Tibial nerve (tissue), 4 donors: ENCODE data around the gene HLA-DOB. TPM values are rescaled to one million over a fixed set of nuclear protein-coding genes. Genes with fewer than 3 reads are reported as not detected.
"Not testable (repeated sequence)": the region's sequence is repeated elsewhere in the genome, so short reads cannot be mapped to it uniquely, and the experiment has no call there.

Experiments used
- DNase-seq, 2 donors: peaks; one replicate each; pipeline ENCODE4 v3.0.0-alpha.2; 2019; ENCODE audit warnings: low spot score in 2 of 2
- H3K27ac ChIP-seq, 4 donors: fragments of 200-600 bp; sonication (generic) in 3 of 4; one replicate each; pipeline ENCODE4 v1.5.1; 2017 to 2019; ENCODE audit warnings: mild to moderate bottlenecking in 1 of 4
- H3K27me3 ChIP-seq, 2 donors: fragments of 200-600 bp; sonication (generic) in 1 of 2; one replicate each; pipeline versions ENCODE4 v1.5.1 to v1.6.0; 2017 to 2019
- H3K36me3 ChIP-seq, 3 donors: fragments of 200-600 bp; sonication (generic); one replicate each; pipeline ENCODE4 v1.5.1; 2018 to 2019
- H3K4me1 ChIP-seq, 4 donors: fragments of 200-600 bp; sonication (generic) in 3 of 4; one replicate each; pipeline ENCODE4 v1.5.1; 2017 to 2019
- H3K4me3 ChIP-seq, 4 donors: fragments of 200-600 bp; sonication (generic) in 3 of 4; one replicate each; pipeline ENCODE4 v1.5.1; 2017 to 2019; ENCODE audit warnings: mild to moderate bottlenecking in 1 of 4, moderate library complexity in 1 of 4
- H3K9me3 ChIP-seq, 4 donors: fragments of 200-600 bp; sonication (generic) in 3 of 4; one replicate each; pipeline ENCODE4 v1.5.1; 2017 to 2019
- CTCF ChIP-seq, 5 experiments: fragments of 200-600 bp in 3 of 5; fragments of 450-650 bp in 2 of 5; sonication (generic) in 3 of 5; IDR thresholded peaks; one replicate each; pipeline ENCODE4 v1.5.1; 2016 to 2019; ENCODE audit warnings: antibody characterized with exemption in 5 of 5, mild to moderate bottlenecking in 3 of 5, moderate library complexity in 2 of 5
- EP300 ChIP-seq, 2 donors: sonication (generic); formaldehyde crosslinking; IDR thresholded peaks; one replicate each; pipeline ENCODE4 v1.6.1; 2017; ENCODE audit warnings: antibody characterized with exemption in 2 of 2, mild to moderate bottlenecking in 1 of 2
- POLR2A ChIP-seq, 2 donors: fragments of 450-650 bp; IDR thresholded peaks; one replicate each; pipeline ENCODE4 v1.6.1; 2017; ENCODE audit warnings: antibody characterized with exemption in 2 of 2, mild to moderate bottlenecking in 2 of 2, moderate library complexity in 2 of 2
- WGBS, 2 donors: methylation state at CpG; one replicate each; pipeline ENCODE4 v1.1.5; 2018; 5-methylcytosine and 5-hydroxymethylcytosine counted together
- total RNA-seq, 4 donors: library from RNA; depleted of rRNA; stranded (reverse); fragments of >200 nt; gene quantifications; one replicate each; pipeline ENCODE4 v1.1.0, GENCODE V29; 2016

HLA-DOB gene
- total RNA-seq, 4 donors from 2014 or later: 2.1 to 3.5 TPM; not detected in 2

- Histone ChIP-seq H3K4me1 (peaks cover 0 to 12% (median 0%) of the 10 kb centered on the region in 4 donors), H3K27me3 (peaks cover 0 to 48% of the 10 kb centered on the region in 2 donors), H3K9me3 (no peaks in the 10 kb centered on the region), H3K27ac (no peak overlapping the region), H3K36me3 (no peaks in the 10 kb centered on the region), H3K4me3 (no peak overlapping the region)
- WGBS, 2 donors: 48 to 61% methylated on average over 3 of the region's 3 CpGs
- no peak for DNase-seq
- TF ChIP-seq EP300 (IDR thresholded peaks at IDR 0.05) (no peak), POLR2A (IDR thresholded peaks at IDR 0.05) (no peak), CTCF (IDR thresholded peaks at IDR 0.05) (no peak)
Measured at GRCh38 chr6:32792901-32793435, 23.8 kb downstream of the HLA-DOB start.

- DNase-seq: no peak
- Histone ChIP-seq H3K27ac (no peak overlapping the region), H3K4me1 (no peaks in the 10 kb centered on the region), H3K9me3 (peaks cover 0 to 6% (median 2%) of the 10 kb centered on the region in 4 donors), H3K36me3 (no peaks in the 10 kb centered on the region), H3K4me3 (no peak overlapping the region), H3K27me3 (peaks cover 0 to 45% of the 10 kb centered on the region in 2 donors)
- no peak for TF ChIP-seq CTCF (IDR thresholded peaks at IDR 0.05)
- no peak for TF ChIP-seq POLR2A (IDR thresholded peaks at IDR 0.05)
- no peak for TF ChIP-seq EP300 (IDR thresholded peaks at IDR 0.05)
- WGBS, 2 donors: 20 to 39% methylated on average over 2 of the region's 2 CpGs
Measured at GRCh38 chr6:32790306-32790705, 26.5 kb downstream of the HLA-DOB start.

GRCh38 chr6:32785781-32786533 lies 30.8 kb downstream of the HLA-DOB start:
- TF ChIP-seq CTCF (IDR thresholded peaks at IDR 0.05): peak in 4 of 5 experiments; percentile 27 to 49 (median 45)
- no peak for TF ChIP-seq POLR2A (IDR thresholded peaks at IDR 0.05)
- peak in 1 of 2 donors; percentile 27 for TF ChIP-seq EP300 (IDR thresholded peaks at IDR 0.05)
- Histone ChIP-seq H3K4me3 (no peak overlapping the region), H3K9me3 (peaks cover 0 to 6% (median 2%) of the 10 kb centered on the region in 4 donors), H3K4me1 (no peaks in the 10 kb centered on the region), H3K27me3 (peaks cover 0 to 19% of the 10 kb centered on the region in 2 donors), H3K27ac (no peak overlapping the region), H3K36me3 (no peaks in the 10 kb centered on the region)
- DNase-seq: peak in 1 of 2 donors; percentile 47
- WGBS, 2 donors: 47 to 55% methylated on average over 5 of the region's 5 CpGs

GRCh38 chr6:32782923-32783322 lies 33.9 kb downstream of the HLA-DOB start:
- H3K4me1 ChIP-seq, H3K36me3 ChIP-seq, DNase-seq, H3K4me3 ChIP-seq, H3K9me3 ChIP-seq, H3K27ac ChIP-seq: not testable (repeated sequence)
- H3K27me3 ChIP-seq: peaks cover 0 to 12% of the 10 kb centered on the region in 2 donors

- H3K4me1 ChIP-seq: no peaks in the 10 kb centered on the region
- no peaks in the 10 kb centered on the region for H3K36me3 ChIP-seq
- H3K27ac ChIP-seq: no peak overlapping the region
- TF ChIP-seq CTCF (IDR thresholded peaks at IDR 0.05): no peak
- TF ChIP-seq EP300 (IDR thresholded peaks at IDR 0.05): no peak
- no peak for TF ChIP-seq POLR2A (IDR thresholded peaks at IDR 0.05)
- no peak overlapping the region for H3K4me3 ChIP-seq
- DNase-seq: no peak
- H3K27me3 ChIP-seq: no peaks in the 10 kb centered on the region
- no peaks in the 10 kb centered on the region for H3K9me3 ChIP-seq
Measured at GRCh38 chr6:32779036-32779435, 37.8 kb downstream of the HLA-DOB start.
